ENCODE data around the gene STK32A.

Gene STK32A

GRCh38 chr5:147375151-147375550, 140.3 kb downstream of the STK32A start:
- H3K4me3 ChIP-seq = no peak overlapping the region
- no peak for DNase-seq
- no peaks in the 10 kb centered on the region for H3K9me3 ChIP-seq
- H3K27ac ChIP-seq = no peak overlapping the region
- TF ChIP-seq CTCF (IDR thresholded peaks at IDR 0.05) = no peak
- H3K27me3 ChIP-seq = no peaks in the 10 kb centered on the region
- peaks cover 0 to 6% (median under 1%) of the 10 kb centered on the region in 4 donors for H3K4me1 ChIP-seq
- no peaks in the 10 kb centered on the region for H3K36me3 ChIP-seq
- intact Hi-C loops (cut with DNase I; ENCODE audit: low total_unique reads) = no loop called here

- TF ChIP-seq CTCF (IDR thresholded peaks at IDR 0.05) = no peak
- no peaks in the 10 kb centered on the region for H3K36me3 ChIP-seq
- H3K4me1 ChIP-seq = no peaks in the 10 kb centered on the region
- H3K9me3 ChIP-seq = no peaks in the 10 kb centered on the region
- no peaks in the 10 kb centered on the region for H3K27me3 ChIP-seq
- no peak for DNase-seq
- H3K27ac ChIP-seq = no peak overlapping the region
- no peak overlapping the region for H3K4me3 ChIP-seq
- intact Hi-C loops (cut with DNase I; ENCODE audit: low total_unique reads) = no loop called here
These were observed 142.9 kb downstream of the STK32A start for GRCh38 chr5:147377682-147378081.

- H3K27ac ChIP-seq = no peak overlapping the region
- intact Hi-C loops (cut with DNase I; ENCODE audit: low total_unique reads) = no loop called here
- no peak overlapping the region for H3K4me3 ChIP-seq
- no peaks in the 10 kb centered on the region for H3K9me3 ChIP-seq
- no peaks in the 10 kb centered on the region for H3K4me1 ChIP-seq
- H3K27me3 ChIP-seq = no peaks in the 10 kb centered on the region
- no peak for TF ChIP-seq CTCF (IDR thresholded peaks at IDR 0.05)
- no peaks in the 10 kb centered on the region for H3K36me3 ChIP-seq
- no peak for DNase-seq
These were observed 146.7 kb downstream of the STK32A start for GRCh38 chr5:147381555-147381954.

- H3K4me3 ChIP-seq = no peak overlapping the region
- TF ChIP-seq CTCF (IDR thresholded peaks at IDR 0.05) = no peak
- no peaks in the 10 kb centered on the region for H3K27me3 ChIP-seq
- no peaks in the 10 kb centered on the region for H3K36me3 ChIP-seq
- H3K9me3 ChIP-seq = no peaks in the 10 kb centered on the region
- DNase-seq = no peak
- no peak overlapping the region for H3K27ac ChIP-seq
- intact Hi-C loops (cut with DNase I; ENCODE audit: low total_unique reads) = no loop called here
- no peaks in the 10 kb centered on the region for H3K4me1 ChIP-seq
These were observed 147.9 kb downstream of the STK32A start for GRCh38 chr5:147382776-147383175.

- Histone ChIP-seq H3K36me3 (no peaks in the 10 kb centered on the region), H3K9me3 (no peaks in the 10 kb centered on the region), H3K4me3 (no peak overlapping the region), H3K4me1 (no peaks in the 10 kb centered on the region), H3K27me3 (no peaks in the 10 kb centered on the region), H3K27ac (no peak overlapping the region)
- intact Hi-C loops (cut with DNase I; ENCODE audit: low total_unique reads) = no loop called here
- DNase-seq = no peak
- TF ChIP-seq CTCF (IDR thresholded peaks at IDR 0.05) = no peak
These were observed 149.7 kb downstream of the STK32A start for GRCh38 chr5:147384346-147385193.

Measured in tibial artery (tissue), 4 donors.